A673 (cell line): Measurements from ENCODE around the gene SERGEF. TPM values are rescaled to one million over a fixed set of nuclear protein-coding genes. Genes with fewer than 3 reads are reported as not detected.

ENCODE experiments used
- BruUV-seq: library from RNA; stranded (reverse); fragments of 400-500 nt; replicated peaks from 2 replicates; lab custom pipeline; 2021; lab: Mats Ljungman, UMichigan
- CTCF ChIA-PET: fragments of 300-600 bp; sonication (Branson Sonifier 250); formaldehyde crosslinking; loops from one replicate; lab custom pipeline; 2022; ENCODE audit warnings: antibody characterized with exemption; lab: Charles Lee
- POLR2A ChIA-PET: fragments of 300-600 bp; sonication (Branson Sonifier 250); formaldehyde crosslinking; loops from one replicate; lab custom pipeline; 2022; ENCODE audit warnings: antibody characterized with exemption; ENCODE audit not compliant: low non-redundant PET; lab: Charles Lee
- DNase-seq: peaks from one replicate; pipeline ENCODE4 v3.0.0-alpha.2; 2015; ENCODE audit warnings: low spot score
- H3K27ac ChIP-seq: fragments of 200-600 bp; sonication (generic); 2 replicates; pipeline ENCODE4 v1.5.1; 2016; ENCODE audit warnings: mixed run types, low read depth, mild to moderate bottlenecking, mixed read lengths, antibody characterized with exemption, low read length; ENCODE audit not compliant: poor library complexity, severe bottlenecking
- H3K27me3 ChIP-seq: fragments of 200-600 bp; sonication (generic); replicated peaks from 2 replicates; pipeline ENCODE4 v1.6.1; 2017; ENCODE audit warnings: mixed run types, low read depth, mild to moderate bottlenecking, mixed read lengths, antibody characterized with exemption, low read length; ENCODE audit not compliant: insufficient read depth, poor library complexity
- H3K36me3 ChIP-seq: fragments of 200-600 bp; sonication (generic); 2 replicates; pipeline ENCODE4 v1.6.1; 2016; ENCODE audit warnings: mixed run types, mild to moderate bottlenecking, mixed read lengths, antibody characterized with exemption, low read length; ENCODE audit not compliant: insufficient read depth, poor library complexity, severe bottlenecking
- H3K4me1 ChIP-seq: fragments of 200-600 bp; sonication (generic); 2 replicates; pipeline ENCODE4 v1.6.1; 2017; ENCODE audit warnings: mixed run types, mild to moderate bottlenecking, mixed read lengths, antibody characterized with exemption, low read length; ENCODE audit not compliant: insufficient read depth, poor library complexity, severe bottlenecking
- H3K4me3 ChIP-seq: fragments of 200-600 bp; sonication (generic); 2 replicates; pipeline ENCODE4 v1.5.1; 2016; ENCODE audit warnings: low read depth, mixed run types, mild to moderate bottlenecking, mixed read lengths, low read length; ENCODE audit not compliant: poor library complexity, severe bottlenecking
- H3K9me3 ChIP-seq: fragments of 200-600 bp; sonication (generic); 2 replicates; pipeline ENCODE4 v1.6.1; 2016; ENCODE audit warnings: mixed run types, low read depth, mild to moderate bottlenecking, mixed read lengths, antibody characterized with exemption, low read length; ENCODE audit not compliant: poor library complexity, severe bottlenecking
- EZH2 ChIP-seq: fragments of 200-600 bp; sonication (generic); IDR thresholded peaks from 2 replicates; pipeline ENCODE4 v1.6.1; 2017; ENCODE audit warnings: borderline replicate concordance, low read depth, mild to moderate bottlenecking, mixed read lengths, antibody characterized with exemption, low read length; ENCODE audit not compliant: poor library complexity, severe bottlenecking
- intact Hi-C: fragments of 100-400 bp; cut with micrococcal nuclease; formaldehyde crosslinking; loops from one replicate; pipeline ENCODE4 v1.10.0; 2022; ENCODE audit not compliant: unreplicated experiment
- total RNA-seq: library from RNA; stranded (reverse); gene quantifications from 2 replicates; pipeline ENCODE4 v1.2.3, GENCODE V29; 2021
- TF ChIP-seq, protein P1 (sequence below): fragments of 300-800, 200-600 bp; sonication (generic); conservative IDR thresholded peaks from 2 replicates; pipeline ENCODE4 v1.5.1; 2017; ENCODE audit warnings: low read depth, mild to moderate bottlenecking, antibody characterized with exemption, low read length, moderate library complexity, mixed read lengths

The SERGEF gene
- total RNA-seq, 1 experiment from 2014 or later = 15.2 TPM

DNA sequence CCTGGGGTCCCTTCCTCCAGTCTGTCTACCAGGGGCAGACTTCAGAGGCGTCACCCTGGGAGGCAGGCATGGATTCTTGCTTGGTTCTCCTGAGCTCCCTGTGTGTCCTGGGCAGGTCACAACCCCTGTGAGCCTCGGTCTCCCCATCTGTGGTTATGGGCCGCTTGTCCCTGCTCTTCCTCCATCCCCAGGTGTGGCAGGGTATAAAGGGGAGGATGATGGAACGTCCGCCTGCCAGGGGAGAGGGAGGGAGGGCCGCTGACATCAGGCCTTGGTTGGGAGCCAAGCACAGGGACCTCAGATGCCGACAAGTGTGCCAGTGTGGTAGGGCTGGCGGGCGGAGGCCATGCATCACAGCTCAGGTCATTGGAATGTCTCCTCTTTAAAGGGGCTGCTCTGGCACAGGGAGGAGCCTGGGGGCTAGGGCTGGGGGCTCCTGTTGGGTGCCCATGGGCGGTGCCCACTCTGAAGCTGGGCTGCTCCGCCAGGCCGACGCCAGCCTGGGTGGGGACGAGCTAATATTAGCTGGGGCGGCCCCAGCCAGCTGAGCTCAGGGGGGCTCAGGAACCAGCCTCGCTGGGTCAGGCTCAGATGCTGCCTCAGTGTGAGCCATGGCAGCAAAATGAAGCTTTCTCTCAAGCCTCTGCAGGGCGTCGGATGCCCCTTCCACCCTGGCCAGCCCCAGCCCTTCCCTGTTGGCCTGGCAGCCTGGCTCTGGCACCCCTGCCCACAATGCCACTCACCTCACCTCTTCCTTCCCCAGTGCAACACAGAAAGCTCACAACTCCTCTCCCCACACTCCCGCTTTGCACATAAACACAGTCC lies 265.5 kb downstream of the SERGEF start:
- Histone ChIP-seq H3K4me3 (no peak overlapping the region), H3K27ac (no peak overlapping the region), H3K27me3 (no peaks in the 10 kb centered on the region), H3K4me1 (no peaks in the 10 kb centered on the region), H3K9me3 (no peaks in the 10 kb centered on the region), H3K36me3 (no peaks in the 10 kb centered on the region)
- ChIA-PET POLR2A (no interaction called here), CTCF (no interaction called here)
- intact Hi-C loops = no loop called here
- no peak for TF ChIP-seq EZH2
- TF ChIP-seq, protein P1, sequence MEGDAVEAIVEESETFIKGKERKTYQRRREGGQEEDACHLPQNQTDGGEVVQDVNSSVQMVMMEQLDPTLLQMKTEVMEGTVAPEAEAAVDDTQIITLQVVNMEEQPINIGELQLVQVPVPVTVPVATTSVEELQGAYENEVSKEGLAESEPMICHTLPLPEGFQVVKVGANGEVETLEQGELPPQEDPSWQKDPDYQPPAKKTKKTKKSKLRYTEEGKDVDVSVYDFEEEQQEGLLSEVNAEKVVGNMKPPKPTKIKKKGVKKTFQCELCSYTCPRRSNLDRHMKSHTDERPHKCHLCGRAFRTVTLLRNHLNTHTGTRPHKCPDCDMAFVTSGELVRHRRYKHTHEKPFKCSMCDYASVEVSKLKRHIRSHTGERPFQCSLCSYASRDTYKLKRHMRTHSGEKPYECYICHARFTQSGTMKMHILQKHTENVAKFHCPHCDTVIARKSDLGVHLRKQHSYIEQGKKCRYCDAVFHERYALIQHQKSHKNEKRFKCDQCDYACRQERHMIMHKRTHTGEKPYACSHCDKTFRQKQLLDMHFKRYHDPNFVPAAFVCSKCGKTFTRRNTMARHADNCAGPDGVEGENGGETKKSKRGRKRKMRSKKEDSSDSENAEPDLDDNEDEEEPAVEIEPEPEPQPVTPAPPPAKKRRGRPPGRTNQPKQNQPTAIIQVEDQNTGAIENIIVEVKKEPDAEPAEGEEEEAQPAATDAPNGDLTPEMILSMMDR = no peak
- no TSS peak for BruUV-seq
- no peak for DNase-seq

DNA sequence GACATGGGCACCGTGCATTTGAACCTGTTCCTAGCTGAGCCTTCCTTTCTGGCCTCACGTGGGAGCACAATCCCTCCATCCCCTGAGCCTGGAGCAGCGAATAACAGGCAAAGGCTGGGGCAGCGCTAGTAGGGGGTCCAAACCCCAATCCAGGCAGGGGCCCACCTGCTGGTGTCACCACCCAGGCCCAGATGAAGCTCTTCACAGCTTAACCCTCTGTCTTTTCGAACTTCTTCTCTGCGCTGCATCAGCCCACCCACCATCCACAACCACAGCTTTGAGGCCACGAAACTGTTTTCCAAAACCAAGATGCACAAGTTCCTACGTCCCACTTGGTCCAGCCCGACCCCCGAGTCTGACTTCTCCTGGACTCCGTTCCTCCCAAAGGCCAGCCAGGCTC lies 266.8 kb downstream of the SERGEF start:
- no peak overlapping the region for H3K27ac ChIP-seq
- no TSS peak for BruUV-seq
- H3K4me1 ChIP-seq = no peaks in the 10 kb centered on the region
- TF ChIP-seq EZH2 = no peak
- TF ChIP-seq, protein P1 = no peak
- ChIA-PET CTCF (no interaction called here), POLR2A (no interaction called here)
- no peak for DNase-seq
- H3K4me3 ChIP-seq = no peak overlapping the region
- no peaks in the 10 kb centered on the region for H3K27me3 ChIP-seq
- intact Hi-C loops = no loop called here
- no peaks in the 10 kb centered on the region for H3K36me3 ChIP-seq
- H3K9me3 ChIP-seq = no peaks in the 10 kb centered on the region

DNA sequence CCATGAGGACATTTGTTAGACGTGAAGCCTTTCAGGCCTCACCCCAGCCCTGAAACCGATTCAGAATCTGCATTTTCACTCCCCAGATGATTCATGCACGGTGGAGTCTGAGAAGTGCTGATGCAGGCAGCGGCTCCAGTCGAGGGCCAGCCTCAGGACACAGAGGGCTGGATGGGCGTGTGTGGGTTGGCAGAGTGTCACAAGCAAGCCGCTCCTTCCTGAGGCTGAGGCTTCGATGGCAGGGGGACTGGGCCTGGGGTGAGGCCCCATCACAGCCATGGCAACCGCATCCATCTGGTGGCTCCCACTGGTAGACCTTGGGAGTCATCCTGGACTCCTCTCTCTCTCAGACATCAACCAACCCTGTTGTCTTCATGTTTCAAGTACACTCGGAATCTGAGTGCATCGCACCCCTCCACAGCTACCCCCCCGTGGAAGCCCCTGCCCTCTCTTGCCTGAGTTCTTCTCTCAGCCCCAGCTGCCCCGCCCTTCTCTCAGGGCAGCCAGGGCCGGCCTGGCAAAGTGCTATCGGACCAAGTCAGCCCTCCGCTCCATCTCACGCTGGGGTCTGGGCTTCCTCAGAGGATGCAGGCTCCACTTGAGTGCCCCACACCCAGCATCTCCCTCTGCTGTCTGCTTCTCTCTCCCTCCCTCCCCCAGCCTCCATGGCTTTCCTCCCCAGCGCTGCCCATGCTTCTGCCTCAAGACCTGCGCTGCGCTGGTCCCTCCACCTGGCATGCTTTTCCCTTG lies 267.6 kb downstream of the SERGEF start:
- Histone ChIP-seq H3K4me3 (no peak overlapping the region), H3K27me3 (no peaks in the 10 kb centered on the region), H3K4me1 (no peaks in the 10 kb centered on the region), H3K27ac (no peak overlapping the region), H3K36me3 (no peaks in the 10 kb centered on the region), H3K9me3 (no peaks in the 10 kb centered on the region)
- no peak for DNase-seq
- ChIA-PET CTCF (no interaction called here), POLR2A (no interaction called here)
- intact Hi-C loops = no loop called here
- no TSS peak for BruUV-seq
- TF ChIP-seq EZH2 = no peak
- TF ChIP-seq, protein P1 = no peak
